Measurements from ENCODE around the gene DLG3.
A peak's percentile ranks its signal among the peaks of the same experiment; 100 is the strongest.
"Not testable (repeated sequence)": the region's sequence is repeated elsewhere in the genome, so short reads cannot be mapped to it uniquely, and the experiment has no call there.

Gene DLG3

DNA sequence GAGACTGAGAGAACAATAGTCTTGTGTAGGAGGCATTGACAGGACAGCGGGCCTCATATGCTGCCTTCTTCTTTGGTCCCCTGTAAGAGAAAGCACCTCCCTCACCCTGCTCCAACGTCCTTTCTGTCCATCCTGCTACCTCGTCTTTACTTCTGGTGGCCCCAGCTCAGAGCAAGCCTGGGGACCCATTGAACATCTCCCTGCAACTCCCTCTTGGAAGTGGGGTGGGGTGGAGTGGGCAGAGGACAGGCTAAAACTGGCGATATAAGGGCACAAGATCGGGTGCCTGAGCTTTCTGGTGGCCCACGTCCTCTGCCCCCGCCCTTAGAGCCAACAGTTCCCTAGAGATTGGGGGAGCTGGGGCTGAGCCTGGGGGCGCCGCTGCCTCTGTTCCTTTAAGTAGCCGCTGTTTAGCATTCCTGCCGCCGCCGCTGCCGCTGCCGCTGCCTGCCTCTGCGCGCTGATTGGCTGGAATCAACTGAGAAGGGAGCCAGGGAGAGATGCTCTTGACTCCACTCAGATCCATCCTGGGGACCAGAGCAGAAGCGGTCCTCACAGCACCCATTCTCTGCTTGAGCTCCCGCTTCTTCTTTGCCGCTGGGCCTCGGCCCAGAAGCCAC, at the start of gene DLG3:
TSS of gene DLG3 (plus strand) at position 510 of the 620 bp plus-strand sequence. CDS start 367 bp downstream, outside the sequence.
- DNase-seq (ENCODE audit: low spot score) = no peak

DNA sequence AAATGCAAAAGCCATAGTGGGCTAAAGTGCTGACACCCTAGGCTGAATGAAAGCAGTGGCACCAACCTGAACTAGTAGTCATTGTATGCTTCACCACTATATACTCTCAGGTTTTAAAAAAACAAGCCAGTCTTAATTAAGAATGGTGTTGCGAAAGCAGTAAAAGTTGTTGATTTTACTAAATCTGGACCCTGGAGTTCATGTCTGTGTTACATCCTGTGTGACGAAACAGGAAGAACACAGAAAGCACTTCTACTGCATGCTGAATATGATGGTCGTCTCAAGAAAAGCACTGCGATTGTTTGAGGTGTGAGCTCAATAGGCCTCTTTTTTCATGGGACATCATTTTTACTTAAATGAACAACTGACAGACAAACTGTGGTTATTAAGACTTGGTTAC, 45.7 kb upstream of the DLG3 start:
- no peak for DNase-seq (ENCODE audit: low spot score)

DNA sequence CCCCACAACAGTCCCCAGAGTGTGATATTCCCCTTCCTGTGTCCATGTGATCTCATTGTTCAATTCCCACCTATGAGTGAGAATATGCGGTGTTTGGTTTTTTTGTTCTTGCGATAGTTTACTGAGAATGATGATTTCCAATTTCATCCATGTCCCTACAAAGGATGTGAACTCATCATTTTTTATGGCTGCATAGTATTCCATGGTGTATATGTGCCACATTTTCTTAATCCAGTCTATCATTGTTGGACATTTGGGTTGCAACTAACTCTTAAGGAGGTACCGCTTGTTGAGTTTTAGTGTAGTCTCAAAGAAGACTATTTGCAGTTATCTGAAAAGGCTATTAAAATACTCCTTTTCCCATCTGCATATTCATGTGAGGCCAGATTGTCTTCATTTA, 44.5 kb upstream of the DLG3 start:
- DNase-seq (ENCODE audit: low spot score) = not testable (repeated sequence)

DNA sequence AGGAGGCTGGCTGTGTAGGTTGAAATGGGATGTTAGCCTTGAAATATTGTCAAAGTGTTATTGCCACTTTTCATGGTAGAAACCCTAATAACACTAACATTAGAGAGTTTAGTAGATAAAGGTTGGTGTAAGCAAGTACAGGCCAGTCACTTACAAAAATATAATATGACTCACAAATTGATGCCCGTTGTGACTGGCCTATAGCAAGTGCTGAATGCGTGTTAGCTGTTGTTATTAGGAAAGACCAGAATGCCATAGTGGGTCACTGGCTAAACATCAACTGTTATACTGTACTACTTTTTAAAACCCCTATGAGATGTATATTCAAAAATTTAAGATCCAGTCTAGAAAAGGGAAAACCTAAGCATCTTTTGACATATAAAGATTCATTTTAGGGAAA, 41.9 kb upstream of the DLG3 start:
- no peak for DNase-seq (ENCODE audit: low spot score)

GRCh38 chrX:70405003-70405402, 39.6 kb upstream of the DLG3 start:
- DNase-seq (ENCODE audit: low spot score) = no peak

DNA sequence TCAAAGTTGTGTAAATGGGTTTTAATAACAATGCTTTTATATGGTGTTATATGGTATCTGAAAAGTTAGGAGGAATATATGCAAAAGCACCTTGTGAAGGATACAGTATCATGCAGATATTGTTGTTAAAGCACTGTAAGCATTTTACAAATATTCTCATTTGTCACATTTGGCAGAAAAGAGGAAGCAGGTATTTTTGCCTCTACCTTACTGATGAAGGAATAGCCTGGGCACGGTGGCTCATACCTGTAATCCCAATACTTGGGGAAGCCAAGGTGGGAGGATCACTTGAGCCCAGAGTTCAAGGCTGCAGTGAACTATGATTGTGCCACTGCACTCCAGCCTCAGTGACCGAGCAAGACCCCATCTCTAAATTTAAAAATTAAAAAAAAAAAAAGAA, 33.7 kb upstream of the DLG3 start:
- DNase-seq (ENCODE audit: low spot score) = no peak

DNA sequence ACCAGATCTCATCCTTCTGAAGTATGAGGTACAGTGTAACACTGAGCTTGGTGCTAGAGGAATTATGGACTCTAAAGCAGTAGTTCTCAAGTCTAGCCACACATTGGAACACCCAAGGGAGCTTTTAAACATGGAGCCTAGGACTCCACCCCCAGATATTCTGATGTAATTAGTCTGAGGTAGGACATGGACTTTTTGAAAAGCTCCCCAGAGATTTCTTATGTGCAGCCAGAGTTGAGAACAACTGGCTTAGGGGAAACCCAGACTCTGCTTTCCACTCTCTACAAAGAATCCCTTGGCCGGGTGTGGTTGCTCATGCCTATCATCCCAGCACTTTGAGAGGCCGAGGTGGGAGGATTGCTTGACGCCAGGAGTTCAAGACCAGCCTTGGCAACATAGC, 33.2 kb upstream of the DLG3 start:
- DNase-seq (ENCODE audit: low spot score) = no peak

- no peak for DNase-seq (ENCODE audit: low spot score)
Observed at GRCh38 chrX:70421618-70422017, 23.0 kb upstream of the DLG3 start.

- DNase-seq (ENCODE audit: low spot score) = no peak
Observed at GRCh38 chrX:70422851-70423341, 21.7 kb upstream of the DLG3 start, which contains the start of gene GDPD2. GDPD2 (plus strand) TSS chrX:70423314; CDS start chrX:70424985, 1,671 bp downstream.

DNA sequence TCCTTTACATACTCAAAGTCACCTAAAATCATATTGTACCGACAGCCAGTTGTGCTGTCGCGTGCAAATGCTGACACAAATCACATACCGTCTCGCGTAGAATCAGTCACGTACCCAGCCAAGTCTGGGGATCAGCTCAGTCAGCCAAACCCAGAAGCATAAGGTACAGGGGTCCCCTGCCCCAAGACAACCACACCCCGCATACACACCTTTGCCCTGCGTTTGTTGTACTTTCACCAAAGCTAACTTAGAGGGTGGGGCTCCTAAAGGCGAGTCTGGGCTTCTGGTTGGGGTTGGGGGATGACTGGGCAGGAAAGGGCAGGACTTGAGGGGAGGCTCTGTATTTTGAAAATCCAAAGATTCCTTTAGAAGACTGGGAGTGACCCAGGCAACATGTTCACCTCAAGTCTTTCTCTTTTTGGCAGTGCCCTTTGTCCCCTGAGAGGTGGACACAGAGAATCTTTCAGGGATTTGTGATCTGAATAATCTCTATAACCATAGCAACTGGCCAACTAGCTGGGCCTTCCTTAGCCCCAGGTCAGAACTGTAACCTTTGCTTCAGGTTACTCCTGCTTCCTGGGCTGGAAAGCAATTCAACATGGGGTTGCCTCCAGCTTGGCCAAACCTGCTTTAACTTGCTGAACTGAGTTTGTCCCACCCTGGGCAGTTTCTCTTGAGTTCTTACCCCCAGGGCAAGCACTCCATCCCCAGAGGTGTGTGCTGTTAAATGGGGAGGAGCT, 20.5 kb upstream of the DLG3 start:
- no peak for DNase-seq (ENCODE audit: low spot score)

DNA sequence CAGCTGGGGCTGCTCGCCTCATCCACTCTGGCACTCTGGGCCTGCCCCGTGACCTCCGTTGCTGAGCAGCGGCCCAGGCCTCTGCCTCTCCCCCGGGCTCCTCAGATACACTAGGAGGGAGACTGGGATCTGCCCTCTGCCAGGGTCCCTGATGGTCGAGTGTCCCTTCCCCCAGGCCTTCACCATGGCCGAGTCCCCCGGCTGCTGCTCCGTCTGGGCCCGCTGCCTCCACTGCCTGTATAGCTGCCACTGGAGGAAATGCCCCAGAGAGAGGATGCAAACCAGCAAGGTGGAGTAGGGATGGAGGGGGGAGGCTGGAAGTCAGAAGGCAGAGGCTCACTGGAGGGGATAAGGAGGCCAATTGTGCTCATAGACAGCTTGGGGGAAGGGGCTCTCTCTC, 19.8 kb upstream of the DLG3 start:
- no peak for DNase-seq (ENCODE audit: low spot score)

DNA sequence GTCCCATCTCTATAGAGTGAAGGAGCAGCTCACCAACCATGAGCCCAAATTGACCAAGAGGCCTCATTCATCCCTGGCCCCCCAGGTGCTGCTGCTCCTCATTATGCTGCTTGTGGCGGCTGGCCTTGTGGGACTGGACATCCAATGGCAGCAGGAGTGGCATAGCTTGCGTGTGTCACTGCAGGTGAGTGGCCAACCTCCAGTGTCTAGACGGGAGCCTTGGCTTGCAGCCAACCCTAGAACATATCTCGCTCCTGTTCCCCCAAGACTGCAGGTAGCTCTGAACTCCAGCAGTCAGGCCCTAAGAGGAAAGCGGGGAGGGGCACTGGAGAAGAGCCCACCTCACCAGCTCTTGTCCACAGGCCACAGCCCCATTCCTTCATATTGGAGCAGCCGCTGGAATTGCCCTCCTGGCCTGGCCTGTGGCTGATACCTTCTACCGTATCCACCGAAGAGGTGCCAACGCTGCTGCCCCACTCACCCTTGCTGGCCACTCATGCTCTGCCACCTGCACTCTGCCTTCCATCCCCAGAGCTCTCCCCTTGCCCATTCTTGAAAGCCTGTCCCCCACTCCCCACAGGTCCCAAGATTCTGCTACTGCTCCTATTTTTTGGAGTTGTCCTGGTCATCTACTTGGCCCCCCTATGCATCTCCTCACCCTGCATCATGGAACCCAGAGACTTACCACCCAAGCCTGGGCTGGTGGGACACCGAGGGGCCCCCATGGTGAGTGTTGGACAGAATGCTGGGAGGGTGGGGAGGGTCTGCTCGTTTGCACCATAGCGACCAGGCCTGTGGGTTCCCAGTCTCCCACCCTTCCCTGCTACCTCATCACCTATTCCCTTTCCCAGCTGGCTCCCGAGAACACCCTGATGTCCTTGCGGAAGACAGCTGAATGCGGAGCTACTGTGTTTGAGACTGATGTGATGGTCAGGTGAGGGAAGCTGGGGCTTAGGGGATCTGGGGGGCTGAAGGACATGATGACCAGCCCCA, 18.1 kb upstream of the DLG3 start:
- no peak for DNase-seq (ENCODE audit: low spot score)

- DNase-seq (ENCODE audit: low spot score) = no peak
Observed at GRCh38 chrX:70427365-70427764, 17.3 kb upstream of the DLG3 start.

DNA sequence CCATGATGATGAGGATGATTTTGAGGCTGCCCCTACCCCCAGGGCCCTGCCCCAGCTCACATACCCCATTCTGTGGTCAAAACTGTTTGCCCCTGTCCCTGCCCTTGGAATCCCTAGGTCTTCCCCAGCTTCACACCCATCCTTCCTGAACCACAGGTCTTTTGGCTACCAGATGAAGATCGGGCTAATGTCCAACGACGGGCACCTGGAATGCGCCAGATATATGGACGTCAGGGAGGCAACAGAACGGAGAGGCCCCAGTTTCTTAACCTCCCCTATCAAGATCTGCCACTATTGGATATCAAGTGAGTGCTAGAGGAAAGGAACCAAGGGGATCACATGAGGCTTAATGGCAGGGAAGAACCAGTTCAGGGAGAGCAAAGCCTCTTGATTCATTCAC, 14.9 kb upstream of the DLG3 start:
- no peak for DNase-seq (ENCODE audit: low spot score)

GRCh38 chrX:70432936-70433847, 11.4 kb upstream of the DLG3 start:
- no peak for DNase-seq (ENCODE audit: low spot score)

GRCh38 chrX:70433848-70434351, 10.7 kb upstream of the DLG3 start:
- peak; percentile 74 for DNase-seq (ENCODE audit: low spot score)

DNA sequence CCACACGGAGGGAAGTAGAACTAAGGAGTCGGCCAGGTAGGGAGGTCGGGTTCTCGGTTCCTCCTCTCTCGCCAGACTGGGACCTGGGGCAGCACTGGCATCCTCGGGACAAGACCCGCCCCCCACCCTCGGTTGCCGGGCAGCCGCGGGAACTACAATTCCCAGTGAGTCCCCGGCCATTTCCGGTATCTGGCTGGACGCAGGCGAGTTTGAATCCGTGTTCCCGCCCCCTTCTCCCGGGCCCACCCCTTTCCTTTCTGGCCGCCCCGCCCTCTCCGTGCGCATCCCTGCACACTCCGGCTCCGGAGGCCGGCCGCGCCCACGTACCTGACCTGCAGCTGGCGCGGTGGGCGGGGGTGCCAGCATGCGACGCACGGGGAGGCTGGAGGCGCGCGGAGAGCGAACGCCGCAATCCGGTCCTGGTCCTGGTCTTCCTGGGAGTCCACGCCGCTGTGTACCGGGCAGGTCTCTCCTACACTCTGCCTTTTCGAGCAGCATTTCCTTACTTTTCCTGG, 10.2 kb upstream of the DLG3 start:
- peak; percentile 91 for DNase-seq (ENCODE audit: low spot score)

DNA sequence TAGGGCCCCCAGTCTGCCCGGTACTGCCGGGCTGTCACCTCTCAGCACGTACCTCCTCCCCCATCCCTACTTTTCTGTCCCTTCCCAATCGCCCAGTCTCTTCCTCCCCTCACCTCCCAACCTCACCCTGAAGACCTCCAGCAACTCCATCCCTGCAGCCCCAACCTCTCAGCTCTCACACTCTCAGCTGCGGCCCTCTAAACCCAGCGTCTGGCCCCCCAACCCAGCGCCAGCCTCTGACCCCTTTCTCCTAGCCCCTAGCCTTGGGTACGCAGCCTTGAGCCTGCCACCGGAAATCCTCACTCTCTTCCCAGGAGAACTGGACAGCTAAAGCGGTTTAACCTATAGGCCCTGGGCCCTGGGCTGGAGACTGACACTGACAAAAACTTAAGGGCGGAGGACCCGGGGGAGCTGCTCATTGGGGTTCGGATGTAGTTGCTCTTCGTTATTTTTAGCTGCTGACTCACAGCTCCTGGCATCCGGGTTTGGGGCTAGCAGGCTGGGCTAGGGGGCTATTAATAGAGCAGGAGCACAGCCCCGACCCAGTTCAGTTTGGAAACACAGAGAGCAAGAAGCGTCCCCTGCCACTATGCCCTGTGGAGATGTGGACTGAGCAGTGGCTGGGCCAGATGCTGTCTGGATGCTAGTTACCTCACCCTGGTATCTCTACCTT, 9.6 kb upstream of the DLG3 start:
- DNase-seq (ENCODE audit: low spot score) = no peak

GRCh38 chrX:70436343-70436742, 8.3 kb upstream of the DLG3 start:
- no peak for DNase-seq (ENCODE audit: low spot score)

GRCh38 chrX:70437011-70437410, 7.6 kb upstream of the DLG3 start:
- no peak for DNase-seq (ENCODE audit: low spot score)

Measured in HuH-7 (cell line).